ENCODE data around the gene CCR3. TPM values are rescaled to one million over a fixed set of nuclear protein-coding genes. Genes with fewer than 3 reads are reported as not detected.

Gene CCR3
- total and polyA plus RNA-seq, 10 donors, result 0.10 to 1.7 (median 0.59) TPM

- intact Hi-C loops (cut with DNase I; ENCODE audit: low total_unique reads), result no loop called here
Observed at GRCh38 chr3:46270474-46270873, 28.2 kb downstream of the CCR3 start.

GRCh38 chr3:46271209-46271745 is 29.0 kb downstream of the CCR3 start:
- WGBS, 5 donors, result 63 to 92% (median 83%) methylated on average over 4 of the region's 4 CpGs
- no peak for TF ChIP-seq POLR2A (IDR thresholded peaks at IDR 0.05)
- no peak for TF ChIP-seq POLR2AphosphoS5 (IDR thresholded peaks at IDR 0.05)
- no peak for TF ChIP-seq CTCF (IDR thresholded peaks at IDR 0.05 in 8 of 11, conservative IDR thresholded peaks at IDR 0.05 in 3 of 11)
- H3K9me3 ChIP-seq, result no peaks in the 10 kb centered on the region

More at GRCh38 chr3:46270474-46270873, 28.2 kb downstream of the CCR3 start:
- DNase-seq, result no peak
- Histone ChIP-seq H3K36me3 (no peaks in the 10 kb centered on the region), H3K9me3 (no peaks in the 10 kb centered on the region), H3K27me3 (replicated peaks in 1 of 7) (no peaks in the 10 kb centered on the region), H3K27ac (peak overlapping the region in 1 of 8 donors; percentile 14), H3K4me1 (no peaks in the 10 kb centered on the region), H3K4me3 (no peak overlapping the region)
- no peak for TF ChIP-seq POLR2A (IDR thresholded peaks at IDR 0.05)
- no peak for TF ChIP-seq POLR2AphosphoS5 (IDR thresholded peaks at IDR 0.05)
- no peak for TF ChIP-seq CTCF (IDR thresholded peaks at IDR 0.05 in 8 of 11, conservative IDR thresholded peaks at IDR 0.05 in 3 of 11)
- WGBS, 5 donors, result 79 to 89% (median 82%) methylated on average over 2 of the region's 2 CpGs

GRCh38 chr3:46272028-46272451 is 29.8 kb downstream of the CCR3 start:
- no peaks in the 10 kb centered on the region for H3K27me3 ChIP-seq (replicated peaks in 1 of 7)
- no peak for TF ChIP-seq CTCF (IDR thresholded peaks at IDR 0.05 in 8 of 11, conservative IDR thresholded peaks at IDR 0.05 in 3 of 11)
- no peak for TF ChIP-seq POLR2AphosphoS5 (IDR thresholded peaks at IDR 0.05)
- no peak for TF ChIP-seq POLR2A (IDR thresholded peaks at IDR 0.05)
- intact Hi-C loops (cut with DNase I; ENCODE audit: low total_unique reads), result no loop called here
- WGBS, 5 donors, result 74 to 95% (median 86%) methylated on average over 4 of the region's 4 CpGs
- no peaks in the 10 kb centered on the region for H3K9me3 ChIP-seq
- H3K36me3 ChIP-seq, result no peaks in the 10 kb centered on the region
- H3K4me1 ChIP-seq, result peaks cover 7 to 12% (median 10%) of the 10 kb centered on the region in 6 donors
- H3K4me3 ChIP-seq, result no peak overlapping the region
- no peak overlapping the region for H3K27ac ChIP-seq
- no peak for DNase-seq

More at GRCh38 chr3:46271209-46271745, 29.0 kb downstream of the CCR3 start:
- Histone ChIP-seq H3K27ac (no peak overlapping the region), H3K27me3 (replicated peaks in 1 of 7) (no peaks in the 10 kb centered on the region), H3K36me3 (no peaks in the 10 kb centered on the region), H3K4me1 (peaks cover under 1 to 4% (median 3%) of the 10 kb centered on the region in 6 donors), H3K4me3 (no peak overlapping the region)
- no peak for DNase-seq
- intact Hi-C loops (cut with DNase I; ENCODE audit: low total_unique reads), result no loop called here

GRCh38 chr3:46276497-46277099 is 34.3 kb downstream of the CCR3 start:
- Histone ChIP-seq H3K4me1 (peaks cover 7 to 29% (median 18%) of the 10 kb centered on the region in 6 donors), H3K4me3 (no peak overlapping the region), H3K36me3 (no peaks in the 10 kb centered on the region), H3K27ac (peak overlapping the region in 3 of 8 donors; percentile 18 to 48 (median 23)), H3K27me3 (replicated peaks in 1 of 7) (no peaks in the 10 kb centered on the region), H3K9me3 (peaks cover 0 to 17% (median 12%) of the 10 kb centered on the region in 8 donors)
- intact Hi-C loops (cut with DNase I; ENCODE audit: low total_unique reads), result loop anchor here (5.0 kb wide), 1 partner anchor 91 kb away; no protein-coding TSS in a partner anchor
- 38 to 52% (median 40%) methylated on average over 9 of the region's 9 CpGs for whole genome bisulfite sequencing, 5 donors
- peak; percentile 92 for DNase-seq
- TF ChIP-seq CTCF (IDR thresholded peaks at IDR 0.05 in 8 of 11, conservative IDR thresholded peaks at IDR 0.05 in 3 of 11) (peak; percentile 76 to 91 (median 88)), POLR2AphosphoS5 (IDR thresholded peaks at IDR 0.05) (no peak)

Measured in spleen (tissue), 11 donors.